Measurements from ENCODE around the gene PCDHA7.
"Not testable (repeated sequence)": the region's sequence is repeated elsewhere in the genome, so short reads cannot be mapped to it uniquely, and the experiment has no call there.

DNA sequence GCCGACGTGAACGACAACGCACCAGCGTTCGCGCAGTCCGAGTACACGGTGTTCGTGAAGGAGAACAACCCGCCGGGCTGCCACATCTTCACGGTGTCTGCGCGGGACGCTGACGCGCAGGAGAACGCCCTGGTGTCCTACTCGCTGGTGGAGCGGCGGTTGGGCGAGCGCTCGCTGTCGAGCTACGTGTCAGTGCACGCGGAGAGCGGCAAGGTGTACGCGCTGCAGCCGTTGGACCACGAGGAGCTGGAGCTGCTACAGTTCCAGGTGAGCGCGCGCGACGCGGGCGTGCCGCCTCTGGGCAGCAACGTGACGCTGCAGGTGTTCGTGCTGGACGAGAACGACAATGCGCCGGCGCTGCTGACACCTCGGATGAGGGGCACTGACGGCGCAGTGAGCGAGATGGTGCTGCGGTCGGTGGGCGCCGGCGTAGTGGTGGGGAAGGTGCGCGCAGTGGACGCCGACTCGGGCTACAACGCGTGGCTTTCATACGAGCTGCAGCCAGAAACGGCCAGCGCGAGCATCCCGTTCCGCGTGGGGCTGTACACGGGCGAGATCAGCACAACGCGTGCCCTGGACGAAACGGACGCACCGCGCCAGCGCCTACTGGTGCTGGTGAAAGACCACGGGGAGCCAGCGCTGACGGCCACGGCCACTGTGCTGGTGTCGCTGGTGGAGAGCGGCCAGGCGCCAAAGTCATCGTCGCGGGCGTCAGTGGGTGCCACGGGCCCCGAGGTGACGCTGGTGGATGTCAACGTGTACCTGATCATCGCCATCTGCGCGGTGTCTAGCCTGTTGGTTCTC lies 16.0 kb downstream of the PCDHA7 start:
- TF ChIP-seq, protein P1, sequence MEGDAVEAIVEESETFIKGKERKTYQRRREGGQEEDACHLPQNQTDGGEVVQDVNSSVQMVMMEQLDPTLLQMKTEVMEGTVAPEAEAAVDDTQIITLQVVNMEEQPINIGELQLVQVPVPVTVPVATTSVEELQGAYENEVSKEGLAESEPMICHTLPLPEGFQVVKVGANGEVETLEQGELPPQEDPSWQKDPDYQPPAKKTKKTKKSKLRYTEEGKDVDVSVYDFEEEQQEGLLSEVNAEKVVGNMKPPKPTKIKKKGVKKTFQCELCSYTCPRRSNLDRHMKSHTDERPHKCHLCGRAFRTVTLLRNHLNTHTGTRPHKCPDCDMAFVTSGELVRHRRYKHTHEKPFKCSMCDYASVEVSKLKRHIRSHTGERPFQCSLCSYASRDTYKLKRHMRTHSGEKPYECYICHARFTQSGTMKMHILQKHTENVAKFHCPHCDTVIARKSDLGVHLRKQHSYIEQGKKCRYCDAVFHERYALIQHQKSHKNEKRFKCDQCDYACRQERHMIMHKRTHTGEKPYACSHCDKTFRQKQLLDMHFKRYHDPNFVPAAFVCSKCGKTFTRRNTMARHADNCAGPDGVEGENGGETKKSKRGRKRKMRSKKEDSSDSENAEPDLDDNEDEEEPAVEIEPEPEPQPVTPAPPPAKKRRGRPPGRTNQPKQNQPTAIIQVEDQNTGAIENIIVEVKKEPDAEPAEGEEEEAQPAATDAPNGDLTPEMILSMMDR (IDR thresholded peaks at IDR 0.05; ENCODE audit: low read depth, low read length) = not testable (repeated sequence)
- TF ChIP-seq POLR2A (IDR thresholded peaks at IDR 0.05; ENCODE audit: extremely low read depth, insufficient read length) = not testable (repeated sequence)

Measured in NB4 (cell line).